ENCODE measurements around the gene ZNF337.

DNA sequence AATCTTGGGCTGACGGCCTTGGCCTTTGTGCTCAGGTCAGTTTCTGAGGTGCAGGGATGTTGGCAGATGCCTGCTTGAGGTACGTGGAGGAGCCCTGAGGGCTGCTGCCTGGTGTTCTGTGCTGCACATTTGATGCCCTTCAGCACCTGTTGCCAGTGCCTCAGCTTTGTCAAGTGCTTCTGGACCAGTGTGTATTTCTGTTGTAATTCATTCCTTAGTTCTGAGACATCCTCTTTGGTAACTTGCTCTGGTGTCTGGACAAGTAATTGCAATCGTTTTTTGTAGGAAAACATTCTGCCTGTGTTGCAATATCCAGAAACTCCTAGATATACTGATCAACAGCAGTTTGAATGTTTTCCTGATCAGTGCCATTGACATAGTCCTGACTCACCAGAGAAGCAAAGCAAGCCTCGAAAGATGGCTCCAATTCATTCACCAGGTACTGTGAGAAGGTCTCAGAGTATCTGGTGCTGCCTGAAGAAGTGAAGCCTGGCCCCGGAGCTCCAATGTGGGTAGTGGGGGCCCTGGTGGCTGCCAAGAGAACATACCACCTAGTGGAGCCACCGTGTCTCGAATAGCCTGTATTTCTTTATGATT, 26.7 kb downstream of the ZNF337 start:
- TF ChIP-seq RORB (CRISPR knock-in tag; IDR thresholded peaks at IDR 0.05) (no peak), CREM (CRISPR knock-in tag; IDR thresholded peaks at IDR 0.05) (no peak), CTCF (IDR thresholded peaks at IDR 0.05) (no peak), USF1 (CRISPR knock-in tag; IDR thresholded peaks at IDR 0.05) (no peak), NFYB (CRISPR knock-in tag; conservative IDR thresholded peaks at IDR 0.05; ENCODE audit: low read depth) (no peak), FOXK1 (CRISPR knock-in tag; IDR thresholded peaks at IDR 0.05) (no peak), IRF1 (CRISPR knock-in tag; IDR thresholded peaks at IDR 0.05) (no peak), NR2C2 (CRISPR knock-in tag; IDR thresholded peaks at IDR 0.05) (no peak), ZBTB43 (CRISPR knock-in tag; IDR thresholded peaks at IDR 0.05) (no peak), SMAD3 (CRISPR knock-in tag; IDR thresholded peaks at IDR 0.05; ENCODE audit: borderline replicate concordance) (no peak)
- TF ChIP-seq, protein P1, sequence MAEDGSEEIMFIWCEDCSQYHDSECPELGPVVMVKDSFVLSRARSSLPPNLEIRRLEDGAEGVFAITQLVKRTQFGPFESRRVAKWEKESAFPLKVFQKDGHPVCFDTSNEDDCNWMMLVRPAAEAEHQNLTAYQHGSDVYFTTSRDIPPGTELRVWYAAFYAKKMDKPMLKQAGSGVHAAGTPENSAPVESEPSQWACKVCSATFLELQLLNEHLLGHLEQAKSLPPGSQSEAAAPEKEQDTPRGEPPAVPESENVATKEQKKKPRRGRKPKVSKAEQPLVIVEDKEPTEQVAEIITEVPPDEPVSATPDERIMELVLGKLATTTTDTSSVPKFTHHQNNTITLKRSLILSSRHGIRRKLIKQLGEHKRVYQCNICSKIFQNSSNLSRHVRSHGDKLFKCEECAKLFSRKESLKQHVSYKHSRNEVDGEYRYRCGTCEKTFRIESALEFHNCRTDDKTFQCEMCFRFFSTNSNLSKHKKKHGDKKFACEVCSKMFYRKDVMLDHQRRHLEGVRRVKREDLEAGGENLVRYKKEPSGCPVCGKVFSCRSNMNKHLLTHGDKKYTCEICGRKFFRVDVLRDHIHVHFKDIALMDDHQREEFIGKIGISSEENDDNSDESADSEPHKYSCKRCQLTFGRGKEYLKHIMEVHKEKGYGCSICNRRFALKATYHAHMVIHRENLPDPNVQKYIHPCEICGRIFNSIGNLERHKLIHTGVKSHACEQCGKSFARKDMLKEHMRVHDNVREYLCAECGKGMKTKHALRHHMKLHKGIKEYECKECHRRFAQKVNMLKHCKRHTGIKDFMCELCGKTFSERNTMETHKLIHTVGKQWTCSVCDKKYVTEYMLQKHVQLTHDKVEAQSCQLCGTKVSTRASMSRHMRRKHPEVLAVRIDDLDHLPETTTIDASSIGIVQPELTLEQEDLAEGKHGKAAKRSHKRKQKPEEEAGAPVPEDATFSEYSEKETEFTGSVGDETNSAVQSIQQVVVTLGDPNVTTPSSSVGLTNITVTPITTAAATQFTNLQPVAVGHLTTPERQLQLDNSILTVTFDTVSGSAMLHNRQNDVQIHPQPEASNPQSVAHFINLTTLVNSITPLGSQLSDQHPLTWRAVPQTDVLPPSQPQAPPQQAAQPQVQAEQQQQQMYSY (CRISPR knock-in tag; IDR thresholded peaks at IDR 0.05): no peak
- TF ChIP-seq, protein P2, sequence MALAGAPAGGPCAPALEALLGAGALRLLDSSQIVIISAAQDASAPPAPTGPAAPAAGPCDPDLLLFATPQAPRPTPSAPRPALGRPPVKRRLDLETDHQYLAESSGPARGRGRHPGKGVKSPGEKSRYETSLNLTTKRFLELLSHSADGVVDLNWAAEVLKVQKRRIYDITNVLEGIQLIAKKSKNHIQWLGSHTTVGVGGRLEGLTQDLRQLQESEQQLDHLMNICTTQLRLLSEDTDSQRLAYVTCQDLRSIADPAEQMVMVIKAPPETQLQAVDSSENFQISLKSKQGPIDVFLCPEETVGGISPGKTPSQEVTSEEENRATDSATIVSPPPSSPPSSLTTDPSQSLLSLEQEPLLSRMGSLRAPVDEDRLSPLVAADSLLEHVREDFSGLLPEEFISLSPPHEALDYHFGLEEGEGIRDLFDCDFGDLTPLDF (CRISPR knock-in tag; IDR thresholded peaks at IDR 0.05): no peak

Data from WTC11 (cell line).